DND-41 (cell line): ENCODE measurements around the gene MPP2.
"Not testable (repeated sequence)": the region's sequence is repeated elsewhere in the genome, so short reads cannot be mapped to it uniquely, and the experiment has no call there.

Source experiments
- ATAC-seq: fragments of 200-7000 bp; cut with Tn5 transposase; 3 replicates; pipeline ENCODE4 v1.9.1; 2021; ENCODE audit warnings: low read depth; ENCODE audit not compliant: insufficient read depth
- DNase-seq: peaks from one replicate; pipeline ENCODE4 v3.0.0-alpha.2; 2020
- H2AFZ ChIP-seq: 2 replicates; pipeline ENCODE4 v1.6.0; 2012; ENCODE audit warnings: low read depth, low read length
- H3K27ac ChIP-seq: 2 replicates; pipeline ENCODE4 v1.5.1; 2012; ENCODE audit warnings: low read length, inconsistent platforms
- H3K27me3 ChIP-seq: fragments of 200-600 bp; sonication (generic); 2 replicates; pipeline ENCODE4 v1.6.0; 2012; ENCODE audit warnings: low read length, mild to moderate bottlenecking, inconsistent platforms; ENCODE audit not compliant: insufficient read depth, poor library complexity
- H3K36me3 ChIP-seq: 2 replicates; pipeline ENCODE4 v1.5.1; 2012; ENCODE audit warnings: low read length, inconsistent platforms; ENCODE audit not compliant: insufficient read depth
- H3K4me1 ChIP-seq: 2 replicates; pipeline ENCODE4 v1.5.1; 2012; ENCODE audit warnings: mild to moderate bottlenecking, low read length; ENCODE audit not compliant: insufficient read depth
- H3K4me2 ChIP-seq: 2 replicates; pipeline ENCODE4 v1.6.0; 2012; ENCODE audit warnings: mild to moderate bottlenecking, moderate library complexity, low read length, inconsistent platforms; ENCODE audit not compliant: insufficient read depth
- H3K4me3 ChIP-seq, 2 experiments: fragments of 200-600 bp in 1 of 2; shearing (Covaris generic) in 1 of 2; 2 replicates each; pipeline ENCODE4 v1.5.1; 2012 to 2016; ENCODE audit warnings: inconsistent platforms in 2 of 2, low read length in 2 of 2, mild to moderate bottlenecking in 2 of 2, low read depth in 1 of 2, moderate library complexity in 1 of 2
- H3K79me2 ChIP-seq: 2 replicates; pipeline ENCODE4 v1.6.0; 2012; ENCODE audit warnings: low read length, inconsistent platforms; ENCODE audit not compliant: insufficient read depth
- H3K9ac ChIP-seq: 2 replicates; pipeline ENCODE4 v1.6.0; 2012; ENCODE audit warnings: low read depth, mild to moderate bottlenecking, inconsistent platforms, low read length, moderate library complexity
- H3K9me3 ChIP-seq: 2 replicates; pipeline ENCODE4 v1.5.1; 2012; ENCODE audit warnings: low read length, moderate library complexity, mild to moderate bottlenecking, inconsistent platforms; ENCODE audit not compliant: insufficient read depth, severe bottlenecking
- H4K20me1 ChIP-seq: 2 replicates; pipeline ENCODE4 v1.6.0; 2012; ENCODE audit warnings: low read length; ENCODE audit not compliant: insufficient read depth
- EZH2 ChIP-seq: IDR thresholded peaks from 3 replicates; pipeline ENCODE4 v1.6.1; 2012; ENCODE audit warnings: borderline replicate concordance, low read depth, mild to moderate bottlenecking, moderate library complexity, low read length, inconsistent platforms; ENCODE audit not compliant: severe bottlenecking
- TF ChIP-seq, protein P1 (sequence below): IDR thresholded peaks from 2 replicates; pipeline ENCODE4 v1.5.1; 2012; ENCODE audit warnings: borderline replicate concordance, low read length, moderate library complexity, mild to moderate bottlenecking; ENCODE audit not compliant: poor library complexity, severe bottlenecking; ENCODE audit errors: extremely low read depth

MPP2 gene

GRCh38 chr17:43939886-43940285, 32.5 kb upstream of the MPP2 start:
- H3K9ac ChIP-seq, result no peak overlapping the region
- no peaks in the 10 kb centered on the region for H3K36me3 ChIP-seq
- DNase-seq, result no peak
- peaks cover 18% of the 10 kb centered on the region for H3K27me3 ChIP-seq
- TF ChIP-seq, protein P1, sequence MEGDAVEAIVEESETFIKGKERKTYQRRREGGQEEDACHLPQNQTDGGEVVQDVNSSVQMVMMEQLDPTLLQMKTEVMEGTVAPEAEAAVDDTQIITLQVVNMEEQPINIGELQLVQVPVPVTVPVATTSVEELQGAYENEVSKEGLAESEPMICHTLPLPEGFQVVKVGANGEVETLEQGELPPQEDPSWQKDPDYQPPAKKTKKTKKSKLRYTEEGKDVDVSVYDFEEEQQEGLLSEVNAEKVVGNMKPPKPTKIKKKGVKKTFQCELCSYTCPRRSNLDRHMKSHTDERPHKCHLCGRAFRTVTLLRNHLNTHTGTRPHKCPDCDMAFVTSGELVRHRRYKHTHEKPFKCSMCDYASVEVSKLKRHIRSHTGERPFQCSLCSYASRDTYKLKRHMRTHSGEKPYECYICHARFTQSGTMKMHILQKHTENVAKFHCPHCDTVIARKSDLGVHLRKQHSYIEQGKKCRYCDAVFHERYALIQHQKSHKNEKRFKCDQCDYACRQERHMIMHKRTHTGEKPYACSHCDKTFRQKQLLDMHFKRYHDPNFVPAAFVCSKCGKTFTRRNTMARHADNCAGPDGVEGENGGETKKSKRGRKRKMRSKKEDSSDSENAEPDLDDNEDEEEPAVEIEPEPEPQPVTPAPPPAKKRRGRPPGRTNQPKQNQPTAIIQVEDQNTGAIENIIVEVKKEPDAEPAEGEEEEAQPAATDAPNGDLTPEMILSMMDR, result no peak
- no peak for TF ChIP-seq EZH2
- H3K79me2 ChIP-seq, result no peaks in the 10 kb centered on the region
- no peak overlapping the region for H3K4me2 ChIP-seq
- no peak overlapping the region for H3K27ac ChIP-seq
- peaks cover 4% of the 10 kb centered on the region; the same call in 1 of the 2 replicates for H4K20me1 ChIP-seq
- H3K4me1 ChIP-seq, result no peaks in the 10 kb centered on the region
- no peaks in the 10 kb centered on the region for H3K9me3 ChIP-seq
- H3K4me3 ChIP-seq, result no peak overlapping the region
- ATAC-seq, result no peak
- no peak overlapping the region for H2AFZ ChIP-seq

DNA sequence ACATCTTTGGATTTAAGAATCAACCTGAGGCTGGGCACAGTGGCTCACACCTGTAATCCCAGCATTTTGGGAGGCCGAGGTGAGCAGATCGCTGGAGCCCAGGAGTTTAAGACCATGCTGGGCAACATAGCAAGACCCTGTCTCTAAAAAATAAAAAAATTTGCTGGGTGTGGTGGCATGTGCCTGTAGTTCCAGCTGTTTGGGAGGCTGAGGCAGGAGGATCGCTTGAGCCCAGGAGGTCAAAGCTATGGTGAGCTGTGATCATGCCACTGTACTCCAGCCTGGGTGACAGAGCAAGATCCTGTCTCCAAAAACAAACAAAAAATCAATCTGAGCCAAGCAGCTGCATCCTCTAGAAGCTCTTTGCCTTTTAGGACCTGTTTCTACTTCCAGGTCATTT, 32.1 kb upstream of the MPP2 start:
- not testable (repeated sequence) for H3K9me3 ChIP-seq, H3K4me3 ChIP-seq, DNase-seq, H3K79me2 ChIP-seq, H3K4me2 ChIP-seq, H3K4me1 ChIP-seq, ATAC-seq, H3K27ac ChIP-seq, H4K20me1 ChIP-seq, H3K9ac ChIP-seq, H3K36me3 ChIP-seq, H2AFZ ChIP-seq
- peaks cover 18% of the 10 kb centered on the region for H3K27me3 ChIP-seq

- TF ChIP-seq EZH2, result no peak
- TF ChIP-seq, protein P1, result no peak
- H3K36me3 ChIP-seq, result no peaks in the 10 kb centered on the region
- ATAC-seq (no peak), DNase-seq (no peak)
- no peak overlapping the region for H3K27ac ChIP-seq
- no peak overlapping the region for H2AFZ ChIP-seq
- H3K4me2 ChIP-seq, result no peak overlapping the region
- H3K9me3 ChIP-seq, result no peaks in the 10 kb centered on the region
- no peak overlapping the region for H3K4me3 ChIP-seq
- no peaks in the 10 kb centered on the region for H3K4me1 ChIP-seq
- H4K20me1 ChIP-seq, result peaks cover 4% of the 10 kb centered on the region; the same call in 1 of the 2 replicates
- H3K27me3 ChIP-seq, result peaks cover 22% of the 10 kb centered on the region
- H3K9ac ChIP-seq, result no peak overlapping the region
- no peaks in the 10 kb centered on the region for H3K79me2 ChIP-seq
These were observed 31.5 kb upstream of the MPP2 start for GRCh38 chr17:43938838-43939182.

- H3K27ac ChIP-seq, result no peak overlapping the region
- peaks cover 22% of the 10 kb centered on the region for H3K27me3 ChIP-seq
- no peak overlapping the region for H2AFZ ChIP-seq
- no peak for TF ChIP-seq EZH2
- TF ChIP-seq, protein P1, result no peak
- H3K4me2 ChIP-seq, result no peak overlapping the region
- H3K4me3 ChIP-seq, result no peak overlapping the region
- H3K36me3 ChIP-seq, result no peaks in the 10 kb centered on the region
- H4K20me1 ChIP-seq, result peaks cover 4% of the 10 kb centered on the region; the same call in 1 of the 2 replicates
- no peak for ATAC-seq
- no peaks in the 10 kb centered on the region for H3K4me1 ChIP-seq
- no peak overlapping the region for H3K9ac ChIP-seq
- H3K79me2 ChIP-seq, result no peaks in the 10 kb centered on the region
- no peak for DNase-seq
- H3K9me3 ChIP-seq, result no peaks in the 10 kb centered on the region
These were observed 29.1 kb upstream of the MPP2 start for GRCh38 chr17:43936434-43936833.
